HCEC 1CT (cell line): ENCODE data around the gene MLST8.

ENCODE experiments used
- DNase-seq: peaks from one replicate; pipeline ENCODE4 v3.0.0-alpha.2; 2017

Gene MLST8

GRCh38 chr16:2209258-2210008, 4.2 kb downstream of the MLST8 start:
- no peak for DNase-seq

- DNase-seq, result no peak
These were observed 4.7 kb downstream of the MLST8 start for GRCh38 chr16:2210009-2210332.

- no peak for DNase-seq
These were observed 5.4 kb downstream of the MLST8 start, which contains the start of gene BRICD5 for GRCh38 chr16:2210386-2211365. Gene BRICD5 (minus strand): TSS chr16:2210863. CDS start chr16:2210833, 30 bp downstream.

- DNase-seq, result no peak
These were observed 6.7 kb downstream of the MLST8 start for GRCh38 chr16:2211923-2212347.

- no peak for DNase-seq
These were observed 7.4 kb downstream of the MLST8 start for GRCh38 chr16:2212362-2213324.

GRCh38 chr16:2213817-2214718, 8.8 kb downstream of the MLST8 start:
- DNase-seq, result no peak

- no peak for DNase-seq
These were observed 9.4 kb downstream of the MLST8 start, which contains the start of gene PGP for GRCh38 chr16:2214719-2214968. Gene PGP (minus strand): TSS chr16:2214840. CDS start chr16:2214777, 63 bp downstream.

- no peak for DNase-seq
These were observed 11.1 kb downstream of the MLST8 start for GRCh38 chr16:2216330-2216729.

- peak; percentile 100 for DNase-seq
These were observed 18.1 kb downstream of the MLST8 start, which contains the start of gene E4F1 for GRCh38 chr16:2223221-2223941. Gene E4F1 (plus strand): TSS chr16:2223591. CDS start chr16:2223614, 23 bp downstream.

GRCh38 chr16:2223942-2224486, 18.8 kb downstream of the MLST8 start:
- peak; percentile 10 for DNase-seq

GRCh38 chr16:2226245-2226793, 21.1 kb downstream of the MLST8 start:
- peak; percentile 15 for DNase-seq

GRCh38 chr16:2226918-2227317, 21.7 kb downstream of the MLST8 start:
- no peak for DNase-seq

GRCh38 chr16:2228161-2228824, 23.0 kb downstream of the MLST8 start:
- DNase-seq, result no peak

- no peak for DNase-seq
These were observed 23.8 kb downstream of the MLST8 start for GRCh38 chr16:2229091-2229490.

- DNase-seq, result no peak
These were observed 24.5 kb downstream of the MLST8 start for GRCh38 chr16:2229632-2230250.

GRCh38 chr16:2230376-2230775, 25.1 kb downstream of the MLST8 start:
- no peak for DNase-seq

- no peak for DNase-seq
These were observed 26.0 kb downstream of the MLST8 start for GRCh38 chr16:2231016-2231931.
